Progenitor cell of endocrine pancreas (in vitro differentiated cells): ENCODE data around the gene NF2. TPM values are rescaled to one million over a fixed set of nuclear protein-coding genes. Genes with fewer than 3 reads are reported as not detected.

Experiments
- DNase-seq: peaks from one replicate; pipeline ENCODE4 v3.0.0; 2021; ENCODE audit warnings: low spot score; ENCODE audit not compliant: unreplicated experiment
- H3K27ac Mint-ChIP-seq: 2 replicates; pipeline ENCODE4 v1.8.0; 2021; ENCODE audit warnings: mild to moderate bottlenecking, moderate library complexity, mixed read lengths
- H3K27me3 Mint-ChIP-seq: 2 replicates; pipeline ENCODE4 v1.8.0; 2021; ENCODE audit warnings: mixed read lengths
- H3K36me3 Mint-ChIP-seq: 2 replicates; pipeline ENCODE4 v1.8.0; 2022; ENCODE audit warnings: mixed read lengths; ENCODE audit not compliant: insufficient read depth
- H3K4me1 Mint-ChIP-seq: 2 replicates; pipeline ENCODE4 v1.8.0; 2021; ENCODE audit warnings: low read depth, mixed read lengths
- H3K4me3 Mint-ChIP-seq: 2 replicates; pipeline ENCODE4 v1.8.0; 2021; ENCODE audit warnings: low read depth, mild to moderate bottlenecking, moderate library complexity, mixed read lengths
- H3K9me3 Mint-ChIP-seq: 2 replicates; pipeline ENCODE4 v1.8.0; 2021; ENCODE audit warnings: low read depth, mixed read lengths
- total RNA-seq: library from RNA; stranded (reverse); gene quantifications from 2 replicates; pipeline ENCODE4 v1.2.1, GENCODE V29; 2021
- TF ChIP-seq, protein P1 (sequence below): fragments of 200-600 bp; sonication (generic); IDR thresholded peaks from one replicate; pipeline ENCODE4 v1.5.0; 2021; ENCODE audit warnings: antibody characterized with exemption, mild to moderate bottlenecking; ENCODE audit not compliant: unreplicated experiment

The NF2 gene
- total RNA-seq, 1 donor from 2014 or later = 37.1 TPM

DNA sequence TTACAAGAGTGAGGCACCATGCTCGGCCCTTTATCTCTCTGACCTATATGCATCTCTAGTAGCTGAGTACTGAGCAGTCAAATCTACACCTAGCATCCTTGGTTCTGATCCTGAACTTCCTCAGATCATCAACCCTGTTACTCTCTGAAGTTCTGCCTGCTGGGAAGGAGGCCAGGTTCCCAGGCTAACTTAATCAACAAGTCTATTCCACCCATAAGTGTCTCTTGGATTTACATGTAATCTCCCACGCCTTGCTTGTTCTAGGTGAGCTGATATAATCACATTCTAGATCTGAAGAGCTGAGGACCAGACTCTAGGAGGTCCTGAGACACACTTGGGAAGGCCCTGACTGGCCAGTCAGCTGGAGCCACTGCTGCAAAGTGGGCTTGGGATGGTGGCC is 138.5 kb downstream of the NF2 start:
- no peak for DNase-seq
- Mint-ChIP-seq H3K4me1 (no peaks in the 10 kb centered on the region), H3K4me3 (no peak overlapping the region), H3K27ac (no peak overlapping the region), H3K27me3 (no peaks in the 10 kb centered on the region), H3K36me3 (peaks cover 5% of the 10 kb centered on the region), H3K9me3 (no peaks in the 10 kb centered on the region)
- TF ChIP-seq, protein P1, sequence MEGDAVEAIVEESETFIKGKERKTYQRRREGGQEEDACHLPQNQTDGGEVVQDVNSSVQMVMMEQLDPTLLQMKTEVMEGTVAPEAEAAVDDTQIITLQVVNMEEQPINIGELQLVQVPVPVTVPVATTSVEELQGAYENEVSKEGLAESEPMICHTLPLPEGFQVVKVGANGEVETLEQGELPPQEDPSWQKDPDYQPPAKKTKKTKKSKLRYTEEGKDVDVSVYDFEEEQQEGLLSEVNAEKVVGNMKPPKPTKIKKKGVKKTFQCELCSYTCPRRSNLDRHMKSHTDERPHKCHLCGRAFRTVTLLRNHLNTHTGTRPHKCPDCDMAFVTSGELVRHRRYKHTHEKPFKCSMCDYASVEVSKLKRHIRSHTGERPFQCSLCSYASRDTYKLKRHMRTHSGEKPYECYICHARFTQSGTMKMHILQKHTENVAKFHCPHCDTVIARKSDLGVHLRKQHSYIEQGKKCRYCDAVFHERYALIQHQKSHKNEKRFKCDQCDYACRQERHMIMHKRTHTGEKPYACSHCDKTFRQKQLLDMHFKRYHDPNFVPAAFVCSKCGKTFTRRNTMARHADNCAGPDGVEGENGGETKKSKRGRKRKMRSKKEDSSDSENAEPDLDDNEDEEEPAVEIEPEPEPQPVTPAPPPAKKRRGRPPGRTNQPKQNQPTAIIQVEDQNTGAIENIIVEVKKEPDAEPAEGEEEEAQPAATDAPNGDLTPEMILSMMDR = no peak

DNA sequence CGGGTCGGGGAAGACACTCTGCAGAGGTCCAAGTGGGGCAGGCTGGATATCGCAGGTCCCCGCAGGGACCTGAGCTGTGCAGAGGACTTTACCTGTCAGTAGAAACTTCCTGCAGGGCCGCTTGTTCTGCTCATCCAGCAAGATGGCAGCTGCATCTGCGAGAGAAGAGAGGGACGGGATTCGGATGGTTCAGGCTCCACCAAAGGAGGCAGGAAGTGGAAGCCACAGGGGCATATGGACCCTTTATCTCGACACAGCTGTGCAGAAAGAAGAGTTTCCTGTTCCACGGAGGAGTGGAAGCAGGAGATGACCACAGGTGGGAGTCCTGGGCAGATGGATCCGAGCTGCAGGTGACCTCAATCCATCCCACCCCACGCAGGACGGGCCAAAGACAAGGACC is 138.9 kb downstream of the NF2 start:
- Mint-ChIP-seq H3K36me3 (peaks cover 5% of the 10 kb centered on the region), H3K4me1 (no peaks in the 10 kb centered on the region), H3K4me3 (no peak overlapping the region), H3K9me3 (no peaks in the 10 kb centered on the region), H3K27ac (no peak overlapping the region), H3K27me3 (no peaks in the 10 kb centered on the region)
- TF ChIP-seq, protein P1 = no peak
- DNase-seq = no peak

DNA sequence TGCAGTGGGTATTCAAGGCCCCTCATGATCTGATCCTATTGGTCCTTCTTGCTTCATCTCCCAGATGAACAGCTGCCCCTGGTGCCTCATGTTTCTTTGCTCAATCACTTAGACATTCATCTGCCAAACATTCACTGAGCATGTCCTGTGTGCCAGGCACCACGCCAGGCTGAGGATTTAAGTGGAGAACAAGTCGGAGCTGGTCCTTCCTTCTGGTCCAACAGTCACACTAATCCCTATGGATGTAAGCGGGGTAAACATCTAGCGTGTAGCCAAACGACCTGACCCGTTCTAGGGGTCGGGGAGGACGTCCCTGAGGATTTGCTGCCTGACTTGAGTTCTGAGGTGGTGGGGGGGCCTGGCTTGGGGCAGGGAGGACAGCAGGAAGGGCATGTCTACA is 141.5 kb downstream of the NF2 start:
- H3K27ac Mint-ChIP-seq = no peak overlapping the region
- TF ChIP-seq, protein P1 = no peak
- no peaks in the 10 kb centered on the region for H3K27me3 Mint-ChIP-seq
- no peaks in the 10 kb centered on the region for H3K9me3 Mint-ChIP-seq
- no peaks in the 10 kb centered on the region for H3K4me1 Mint-ChIP-seq
- DNase-seq = no peak
- H3K36me3 Mint-ChIP-seq = peaks cover 5% of the 10 kb centered on the region
- H3K4me3 Mint-ChIP-seq = no peak overlapping the region

DNA sequence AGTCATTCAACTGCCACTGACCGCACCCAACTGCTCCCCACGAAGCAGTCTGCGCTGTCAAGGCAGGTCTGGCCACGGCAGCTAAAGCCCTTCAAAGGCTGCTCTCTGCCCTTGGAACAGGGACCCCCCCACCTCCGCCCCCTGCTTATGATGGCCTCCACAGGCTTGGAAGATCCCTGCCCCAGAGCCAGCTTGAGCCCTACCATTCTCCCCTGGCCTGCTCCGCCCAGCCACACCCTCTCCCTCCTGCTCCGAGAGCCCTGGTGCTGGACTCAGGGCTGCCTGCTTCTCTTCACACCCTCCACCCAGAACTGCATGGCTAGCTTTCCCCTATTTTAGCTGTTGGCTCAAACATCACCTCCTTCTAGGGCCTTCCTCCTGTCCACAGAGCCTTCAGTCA is 144.4 kb downstream of the NF2 start:
- H3K4me1 Mint-ChIP-seq = no peaks in the 10 kb centered on the region
- H3K36me3 Mint-ChIP-seq = peaks cover 2% of the 10 kb centered on the region
- TF ChIP-seq, protein P1 = no peak
- no peak for DNase-seq
- H3K4me3 Mint-ChIP-seq = no peak overlapping the region
- no peak overlapping the region for H3K27ac Mint-ChIP-seq
- H3K27me3 Mint-ChIP-seq = no peaks in the 10 kb centered on the region
- no peaks in the 10 kb centered on the region for H3K9me3 Mint-ChIP-seq

Other genes with a start within 250 kb of the NF2 start
- gene AP1B1, start 215.1 kb upstream of the NF2 start, total RNA-seq = 59.6 and 60.3 TPM in 2 replicates
- gene RFPL1, start 165.1 kb upstream of the NF2 start, total RNA-seq = 0.22 TPM in 1 of 2 replicates, not detected in the other
- gene NEFH, start 123.4 kb upstream of the NF2 start, total RNA-seq = 0.69 and 0.80 TPM in 2 replicates
- 72.9 and 80.3 TPM in 2 replicates for gene THOC5, start 49.9 kb upstream of the NF2 start, total RNA-seq
- gene NIPSNAP1, start 22.5 kb upstream of the NF2 start, total RNA-seq = 221 and 222 TPM in 2 replicates
- gene CABP7, start 116.4 kb downstream of the NF2 start, total RNA-seq = 0.12 TPM in 1 of 2 replicates, not detected in the other
- gene ZMAT5, start 163.4 kb downstream of the NF2 start, total RNA-seq = 21.1 and 21.2 TPM in 2 replicates
- 109 and 120 TPM in 2 replicates for gene UQCR10, start 163.7 kb downstream of the NF2 start, total RNA-seq
- 56.1 and 60.6 TPM in 2 replicates for gene ASCC2, start 234.6 kb downstream of the NF2 start, total RNA-seq